NCI-H2029 (cell line): ENCODE data around the gene CDK18.

ENCODE experiments used
- DNase-seq: peaks from one replicate; lab custom pipeline; 2025; lab: John Stamatoyannopoulos, UW

The CDK18 gene

GRCh38 chr1:205523891-205524793 lies 19.7 kb downstream of the CDK18 start:
- DNase-seq, result peak; percentile 29

DNA sequence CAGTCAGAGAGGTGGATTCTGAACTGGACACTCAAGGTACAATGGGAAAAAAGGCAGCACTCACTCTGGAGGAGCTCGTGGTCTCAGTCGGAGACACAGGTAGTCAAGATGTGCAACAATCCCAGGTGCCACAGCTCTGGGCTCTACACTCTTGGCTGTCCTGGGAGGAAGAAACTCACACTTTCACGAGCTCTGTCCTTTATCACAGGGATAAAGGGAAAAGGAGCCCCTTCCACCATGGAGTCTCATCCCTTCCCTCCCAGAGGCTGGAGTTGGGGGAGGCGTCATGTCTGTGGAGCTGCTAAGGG lies 20.3 kb downstream of the CDK18 start:
- no peak for DNase-seq

GRCh38 chr1:205525495-205526285 lies 21.2 kb downstream of the CDK18 start:
- DNase-seq, result no peak

DNA sequence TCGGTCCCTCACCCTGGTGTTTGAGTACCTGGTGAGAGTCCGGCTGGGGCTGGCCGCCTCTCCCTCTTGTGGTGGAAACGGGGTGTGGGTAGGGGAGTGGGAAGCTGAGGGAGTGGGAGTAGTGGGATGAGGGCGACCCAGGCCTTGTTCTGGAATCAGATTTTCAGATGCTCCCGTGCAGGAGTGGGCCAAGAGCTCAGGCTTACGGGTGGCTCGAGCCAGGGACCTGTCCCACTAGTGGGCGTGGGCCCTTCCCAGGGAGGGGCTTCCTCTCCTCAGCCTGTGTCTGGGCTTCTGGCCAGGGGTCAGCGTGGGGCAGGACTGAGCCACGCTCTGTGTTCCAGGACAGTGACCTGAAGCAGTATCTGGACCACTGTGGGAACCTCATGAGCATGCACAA lies 22.0 kb downstream of the CDK18 start:
- DNase-seq, result no peak

GRCh38 chr1:205527931-205528330 lies 23.5 kb downstream of the CDK18 start:
- no peak for DNase-seq

DNA sequence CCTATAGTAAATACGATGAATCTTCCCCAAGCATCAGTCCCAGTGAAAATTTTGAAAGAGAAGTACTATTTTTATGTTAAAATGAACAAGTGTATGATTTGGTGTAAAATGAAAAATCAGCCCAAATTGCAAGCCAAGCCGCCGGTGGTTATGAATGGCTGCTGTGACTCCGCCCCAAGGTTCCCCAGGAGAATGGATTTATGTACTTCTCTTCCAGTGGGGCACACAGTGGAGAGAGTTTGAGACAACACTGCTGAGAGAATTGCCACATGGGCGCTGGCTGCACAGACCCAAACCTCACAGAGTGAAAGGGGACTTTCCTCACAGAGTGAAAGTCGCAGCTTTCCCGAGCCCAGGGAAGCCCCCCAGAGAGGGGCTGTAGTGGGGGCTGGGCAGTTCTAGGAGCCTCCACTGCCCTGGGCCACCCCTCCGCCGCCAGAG lies 24.0 kb downstream of the CDK18 start:
- DNase-seq, result no peak

DNA sequence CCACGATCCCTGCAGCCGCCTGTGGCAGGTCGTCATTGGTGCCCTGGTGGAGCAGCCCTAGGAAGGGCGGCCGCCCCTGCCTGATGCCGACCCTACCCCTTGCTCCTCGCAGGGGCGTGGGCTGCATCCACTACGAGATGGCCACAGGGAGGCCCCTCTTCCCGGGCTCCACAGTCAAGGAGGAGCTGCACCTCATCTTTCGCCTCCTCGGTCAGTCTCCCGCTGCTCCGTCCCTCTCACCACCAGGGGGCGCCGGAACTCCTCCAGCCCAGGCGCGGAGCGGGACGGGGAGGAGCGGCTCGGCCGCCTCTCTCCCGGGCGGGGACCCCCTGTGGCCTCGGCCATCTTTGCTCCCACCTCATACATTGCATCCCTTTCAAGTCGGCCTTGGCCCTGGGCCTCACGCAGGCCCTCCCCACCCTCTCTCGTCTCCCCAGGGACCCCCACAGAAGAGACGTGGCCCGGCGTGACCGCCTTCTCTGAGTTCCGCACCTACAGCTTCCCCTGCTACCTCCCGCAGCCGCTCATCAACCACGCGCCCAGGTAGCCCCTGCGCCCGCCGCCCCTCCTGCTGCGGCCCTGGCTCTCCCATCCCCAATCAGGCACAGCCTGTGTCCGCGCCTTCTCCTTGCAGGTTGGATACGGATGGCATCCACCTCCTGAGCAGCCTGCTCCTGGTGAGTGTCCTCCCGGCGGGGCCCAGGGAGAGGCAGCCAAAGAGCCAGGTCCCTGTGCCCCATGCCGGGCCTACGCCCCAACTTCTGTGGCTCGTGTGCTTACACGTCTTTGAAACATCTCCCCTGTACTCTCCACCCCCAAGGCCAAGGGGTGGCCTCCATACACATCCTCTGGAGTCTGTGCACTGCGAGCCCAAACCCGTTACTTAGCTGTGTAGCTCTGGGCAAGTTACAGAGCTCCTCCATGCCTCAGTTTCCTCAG lies 24.7 kb downstream of the CDK18 start:
- DNase-seq, result no peak

DNA sequence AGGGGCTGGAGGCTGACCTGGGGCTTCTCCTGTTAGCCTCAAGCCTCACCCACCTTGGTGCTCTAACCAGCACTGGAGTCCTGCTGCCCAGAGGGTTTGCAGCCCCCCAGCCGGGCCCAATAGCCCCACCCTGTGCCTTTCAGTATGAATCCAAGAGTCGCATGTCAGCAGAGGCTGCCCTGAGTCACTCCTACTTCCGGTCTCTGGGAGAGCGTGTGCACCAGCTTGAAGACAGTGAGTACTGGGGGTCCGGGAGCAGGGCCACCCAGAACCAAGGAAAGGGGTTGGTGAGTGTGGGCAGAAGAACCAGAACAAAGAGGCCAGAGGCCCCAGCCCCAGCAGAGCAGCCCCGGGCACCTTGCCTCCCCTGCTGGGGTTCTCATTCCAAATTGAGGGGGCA lies 25.6 kb downstream of the CDK18 start:
- DNase-seq, result no peak

GRCh38 chr1:205531191-205532025 lies 26.9 kb downstream of the CDK18 start:
- DNase-seq, result no peak

DNA sequence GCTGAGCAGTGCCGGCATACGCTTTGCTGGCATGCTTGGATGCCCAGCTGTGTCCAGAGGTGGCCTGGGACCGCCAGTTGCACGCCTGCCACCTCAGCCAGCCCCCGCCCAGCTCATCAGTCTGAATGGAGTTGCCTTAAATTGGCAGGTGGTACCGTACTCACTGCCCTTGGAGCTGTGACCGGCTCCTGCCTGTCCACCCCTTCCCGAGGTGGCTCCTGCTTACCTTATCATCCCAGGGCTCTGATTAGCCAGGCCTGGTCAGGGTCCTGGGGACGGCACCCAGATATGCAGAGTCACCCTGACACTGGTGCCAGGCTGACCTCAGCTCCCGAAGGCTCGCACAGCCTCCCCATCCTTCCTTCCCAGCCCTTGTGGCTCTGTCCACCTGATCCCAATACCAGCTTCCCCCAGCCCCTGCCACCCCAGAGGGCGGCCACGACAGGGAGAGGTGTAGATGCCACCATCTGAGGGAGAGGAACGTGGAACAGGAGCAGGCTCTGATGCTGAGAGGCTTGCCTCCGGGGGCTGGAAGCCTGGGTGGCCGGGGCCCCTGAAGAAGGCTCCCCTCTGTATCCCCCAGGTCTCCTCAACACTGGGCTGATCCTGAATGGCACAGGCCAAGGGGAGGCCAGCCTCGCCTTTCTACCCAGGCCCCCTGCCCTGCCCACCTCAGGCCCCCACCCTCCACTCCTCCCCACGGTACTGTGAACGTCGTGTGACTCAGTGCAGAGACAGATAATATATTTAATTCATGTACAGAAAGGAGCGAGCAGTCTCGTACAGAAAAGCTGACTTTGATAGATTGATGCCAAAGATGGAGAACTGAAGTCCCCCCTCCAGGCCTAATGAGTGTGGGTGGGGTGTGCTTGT lies 27.8 kb downstream of the CDK18 start:
- no peak for DNase-seq

DNA sequence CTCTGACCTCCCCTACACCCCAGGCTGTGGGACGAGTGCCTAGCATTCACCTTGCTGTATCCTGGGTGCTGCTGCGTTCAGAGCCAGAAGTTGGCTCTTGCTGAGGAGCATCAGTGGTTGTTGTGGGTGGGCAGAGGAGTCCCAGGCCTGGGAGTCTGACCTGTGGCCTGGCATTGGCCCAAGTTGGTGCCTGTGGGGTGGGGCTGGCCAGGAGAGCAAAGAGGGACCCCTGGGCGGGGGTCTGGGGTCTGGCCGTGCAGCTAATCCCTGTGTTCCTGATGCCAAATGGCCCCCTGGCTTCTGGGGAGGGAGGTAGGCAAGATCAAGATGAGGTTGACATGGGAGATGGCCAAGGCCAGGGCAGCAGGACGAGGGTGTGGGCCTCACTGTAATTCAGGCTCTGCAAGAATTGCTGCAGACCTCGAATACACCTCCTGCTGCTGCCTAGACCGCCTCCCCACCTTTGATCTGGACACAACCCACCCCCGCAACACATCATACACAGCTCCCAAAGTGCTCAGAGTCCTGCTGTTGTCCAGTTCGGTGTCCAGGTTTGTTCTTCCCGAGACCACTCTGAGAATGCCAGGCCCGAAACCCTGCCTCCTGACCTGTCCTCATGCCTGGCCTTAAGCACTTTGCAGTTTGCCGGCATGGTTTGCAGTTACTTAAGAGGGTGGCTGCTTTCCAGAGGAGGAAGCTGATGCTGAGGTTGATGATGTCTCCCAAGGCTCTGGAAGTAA lies 28.7 kb downstream of the CDK18 start:
- DNase-seq, result no peak

GRCh38 chr1:205533748-205534443 lies 29.4 kb downstream of the CDK18 start:
- no peak for DNase-seq

GRCh38 chr1:205534444-205534985 lies 30.0 kb downstream of the CDK18 start:
- no peak for DNase-seq

- DNase-seq, result no peak
Observed at GRCh38 chr1:205535096-205535495, 30.6 kb downstream of the CDK18 start.

GRCh38 chr1:205535866-205536758 lies 31.6 kb downstream of the CDK18 start:
- no peak for DNase-seq

DNA sequence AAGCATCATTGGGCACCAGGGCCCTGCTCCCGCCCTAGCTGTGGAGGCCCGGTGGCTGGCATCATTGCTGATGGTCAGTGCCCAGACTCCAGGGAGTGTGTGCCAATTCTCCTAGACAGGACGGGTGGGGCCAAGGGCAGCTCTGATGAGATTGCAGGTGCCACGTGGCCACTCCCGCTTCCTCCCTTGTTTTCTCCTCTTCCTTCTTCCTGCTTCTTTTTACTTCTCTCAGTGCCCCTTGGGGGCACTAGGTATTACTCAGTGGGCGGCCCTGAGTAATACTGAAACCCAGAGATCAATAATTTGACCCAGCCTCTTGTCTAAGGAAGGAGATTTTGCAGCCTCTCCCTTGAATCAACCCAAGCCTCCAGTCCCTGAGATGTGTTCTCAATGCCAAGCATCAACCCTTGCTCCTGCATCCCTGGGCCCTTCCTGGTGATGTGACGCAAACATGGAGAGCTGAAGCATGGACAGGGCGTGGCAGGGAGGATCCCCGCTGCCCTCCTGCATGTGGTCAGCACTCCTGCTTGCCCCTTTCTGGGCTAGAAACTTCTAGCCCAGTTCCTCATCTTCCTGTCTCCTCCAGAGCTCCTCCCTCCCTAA lies 32.4 kb downstream of the CDK18 start:
- no peak for DNase-seq

DNA sequence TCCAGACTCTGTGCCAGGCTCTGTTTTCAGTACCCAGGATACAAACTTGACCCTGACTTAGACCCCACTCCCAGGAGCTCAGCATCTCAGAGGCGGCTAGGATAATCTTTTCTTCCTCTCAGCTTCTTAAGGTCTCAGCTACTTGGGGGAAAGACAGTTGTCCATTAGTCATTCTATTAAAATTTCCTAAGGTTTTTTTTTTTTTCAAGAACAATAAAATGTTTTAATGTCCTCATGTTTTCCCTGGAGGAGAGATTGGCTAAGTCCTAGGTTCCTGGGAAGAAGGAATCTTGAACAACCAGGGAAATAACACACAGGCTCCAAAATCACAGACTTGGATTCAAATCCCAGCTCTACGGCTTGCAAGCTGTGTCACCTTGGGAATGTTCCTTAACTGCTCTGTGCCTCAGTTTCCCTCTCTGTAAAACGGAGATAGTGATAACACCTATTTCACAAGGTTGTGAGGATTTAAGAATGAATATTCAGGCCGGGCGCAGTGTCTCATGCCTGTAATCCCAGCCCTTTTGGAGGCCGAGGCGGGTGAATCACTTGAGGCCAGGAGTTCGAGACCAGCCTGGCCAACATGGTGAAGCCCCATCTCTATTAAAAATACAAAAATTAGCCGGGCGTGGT lies 33.0 kb downstream of the CDK18 start:
- DNase-seq, result no peak
